Neural cell (in vitro differentiated cells): ENCODE measurements around the gene AXL.

Experiments
- EZH2 ChIP-seq: fragments of 200-600, 300-800 bp; shearing (Covaris generic), sonication (generic); IDR thresholded peaks from 2 replicates; pipeline ENCODE4 v1.6.1; 2014; ENCODE audit warnings: antibody characterized with exemption, low read length, borderline replicate concordance, mild to moderate bottlenecking; ENCODE audit not compliant: insufficient read depth, poor library complexity, severe bottlenecking
- MXI1 ChIP-seq: fragments of 450-650 bp; conservative IDR thresholded peaks from 2 replicates; pipeline ENCODE4 v1.6.1; 2014; ENCODE audit warnings: antibody characterized with exemption, mild to moderate bottlenecking; ENCODE audit not compliant: poor library complexity, severe bottlenecking
- POLR2AphosphoS5 ChIP-seq: IDR thresholded peaks from 2 replicates; pipeline ENCODE4 v1.6.1; 2012
- RAD21 ChIP-seq: fragments of 450-650 bp; conservative IDR thresholded peaks from 2 replicates; pipeline ENCODE4 v1.6.1; 2014; ENCODE audit warnings: antibody characterized with exemption, mild to moderate bottlenecking, moderate library complexity
- REST ChIP-seq: IDR thresholded peaks from 2 replicates; pipeline ENCODE4 v1.6.1; 2012; ENCODE audit warnings: borderline replicate concordance
- TF ChIP-seq, protein P1 (sequence below): fragments of 450-650 bp; IDR thresholded peaks from 2 replicates; pipeline ENCODE4 v1.5.1; 2014; ENCODE audit warnings: antibody characterized with exemption, mild to moderate bottlenecking, moderate library complexity; ENCODE audit not compliant: poor library complexity, severe bottlenecking

DNA sequence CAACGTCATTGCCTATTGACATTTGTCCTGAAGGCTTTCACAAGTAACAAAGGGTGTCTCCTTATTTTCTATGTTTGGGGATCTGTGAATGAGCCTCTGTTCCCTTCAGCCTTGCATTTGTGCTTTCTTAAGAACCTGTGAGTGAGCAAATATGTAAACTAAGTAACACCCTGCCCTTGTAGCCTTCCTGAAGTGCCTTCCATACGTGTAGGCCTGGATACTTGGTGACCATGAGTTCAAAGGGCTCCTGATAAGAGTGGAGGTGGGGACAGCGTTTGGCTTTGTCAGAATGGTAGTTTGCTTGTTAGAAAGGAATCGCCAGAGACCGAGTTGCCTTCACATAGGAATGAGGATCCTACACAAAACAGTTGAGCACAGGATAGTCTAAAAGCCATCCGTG is 76.5 kb downstream of the AXL start:
- TF ChIP-seq RAD21 (no peak), MXI1 (no peak), POLR2AphosphoS5 (no peak), EZH2 (no peak), REST (no peak)
- TF ChIP-seq, protein P1, sequence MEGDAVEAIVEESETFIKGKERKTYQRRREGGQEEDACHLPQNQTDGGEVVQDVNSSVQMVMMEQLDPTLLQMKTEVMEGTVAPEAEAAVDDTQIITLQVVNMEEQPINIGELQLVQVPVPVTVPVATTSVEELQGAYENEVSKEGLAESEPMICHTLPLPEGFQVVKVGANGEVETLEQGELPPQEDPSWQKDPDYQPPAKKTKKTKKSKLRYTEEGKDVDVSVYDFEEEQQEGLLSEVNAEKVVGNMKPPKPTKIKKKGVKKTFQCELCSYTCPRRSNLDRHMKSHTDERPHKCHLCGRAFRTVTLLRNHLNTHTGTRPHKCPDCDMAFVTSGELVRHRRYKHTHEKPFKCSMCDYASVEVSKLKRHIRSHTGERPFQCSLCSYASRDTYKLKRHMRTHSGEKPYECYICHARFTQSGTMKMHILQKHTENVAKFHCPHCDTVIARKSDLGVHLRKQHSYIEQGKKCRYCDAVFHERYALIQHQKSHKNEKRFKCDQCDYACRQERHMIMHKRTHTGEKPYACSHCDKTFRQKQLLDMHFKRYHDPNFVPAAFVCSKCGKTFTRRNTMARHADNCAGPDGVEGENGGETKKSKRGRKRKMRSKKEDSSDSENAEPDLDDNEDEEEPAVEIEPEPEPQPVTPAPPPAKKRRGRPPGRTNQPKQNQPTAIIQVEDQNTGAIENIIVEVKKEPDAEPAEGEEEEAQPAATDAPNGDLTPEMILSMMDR: no peak
